NCI-H446 (cell line): ENCODE measurements around the gene LRIG1.

Experiments
- DNase-seq, 2 experiments: peaks; one replicate each; lab custom pipeline; 2025; lab: John Stamatoyannopoulos, UW

Gene LRIG1

GRCh38 chr3:66489115-66489514, 11.7 kb downstream of the LRIG1 start:
- no peak for DNase-seq

- no peak for DNase-seq
Measured at GRCh38 chr3:66488492-66488891, 12.3 kb downstream of the LRIG1 start.

GRCh38 chr3:66487465-66487864, 13.4 kb downstream of the LRIG1 start:
- no peak for DNase-seq

- DNase-seq = no peak
Measured at GRCh38 chr3:66486646-66487045, 14.2 kb downstream of the LRIG1 start.

GRCh38 chr3:66486202-66486601, 14.6 kb downstream of the LRIG1 start:
- DNase-seq = no peak

GRCh38 chr3:66485291-66485968, 15.4 kb downstream of the LRIG1 start:
- peak in 1 of 2 experiments; percentile 52 for DNase-seq

GRCh38 chr3:66484106-66484844, 16.5 kb downstream of the LRIG1 start:
- no peak for DNase-seq

GRCh38 chr3:66483409-66483906, 17.4 kb downstream of the LRIG1 start:
- peak in 1 of 2 experiments; percentile 16 for DNase-seq

- DNase-seq = peak; percentile 31 to 77
Measured at GRCh38 chr3:66483006-66483405, 17.8 kb downstream of the LRIG1 start.

GRCh38 chr3:66482018-66482404, 18.8 kb downstream of the LRIG1 start:
- no peak for DNase-seq

GRCh38 chr3:66481071-66482017, 19.5 kb downstream of the LRIG1 start:
- DNase-seq = no peak

- no peak for DNase-seq
Measured at GRCh38 chr3:66480666-66481065, 20.2 kb downstream of the LRIG1 start.

- DNase-seq = no peak
Measured at GRCh38 chr3:66479532-66479947, 21.3 kb downstream of the LRIG1 start.

- no peak for DNase-seq
Measured at GRCh38 chr3:66478960-66479359, 21.9 kb downstream of the LRIG1 start.

- DNase-seq = no peak
Measured at GRCh38 chr3:66477856-66478255, 23.0 kb downstream of the LRIG1 start.

- no peak for DNase-seq
Measured at GRCh38 chr3:66476852-66477381, 23.9 kb downstream of the LRIG1 start.

- DNase-seq = no peak
Measured at GRCh38 chr3:66475386-66476020, 25.3 kb downstream of the LRIG1 start.

GRCh38 chr3:66473692-66474091, 27.1 kb downstream of the LRIG1 start:
- no peak for DNase-seq

GRCh38 chr3:66473181-66473580, 27.6 kb downstream of the LRIG1 start:
- no peak for DNase-seq

- DNase-seq = no peak
Measured at GRCh38 chr3:66472313-66473134, 28.3 kb downstream of the LRIG1 start.
